SK-N-MC (cell line): ENCODE data around the gene CD244.
"Not testable (repeated sequence)": the region's sequence is repeated elsewhere in the genome, so short reads cannot be mapped to it uniquely, and the experiment has no call there.

Experiments used
- DNase-seq: peaks from one replicate; pipeline ENCODE4 v3.0.0-alpha.2; 2011; ENCODE audit warnings: low read depth, low spot score
- H3K27ac ChIP-seq: fragments of 200-600 bp; sonication (generic); 2 replicates; pipeline ENCODE4 v1.5.1; 2016; ENCODE audit warnings: mixed run types
- H3K36me3 ChIP-seq: fragments of 200-600 bp; sonication (generic); 2 replicates; pipeline ENCODE4 v1.6.1; 2017; ENCODE audit warnings: antibody characterized with exemption, low read length, mixed read lengths; ENCODE audit not compliant: insufficient read depth
- H3K4me3 ChIP-seq: fragments of 200-600 bp; sonication (generic); 2 replicates; pipeline ENCODE4 v1.5.1; 2016
- H3K9ac ChIP-seq: fragments of 200-600 bp; sonication (generic); 2 replicates; pipeline ENCODE4 v1.8.0; 2017; ENCODE audit warnings: mixed run types, mixed read lengths; ENCODE audit not compliant: insufficient read length
- H3K9me3 ChIP-seq: fragments of 200-600 bp; sonication (generic); 2 replicates; pipeline ENCODE4 v1.6.1; 2017; ENCODE audit warnings: low read depth, mild to moderate bottlenecking, antibody characterized with exemption, low read length, moderate library complexity, mixed read lengths
- EZH2 ChIP-seq: fragments of 200-600 bp; sonication (generic); IDR thresholded peaks from one replicate; pipeline ENCODE4 v1.6.1; 2017; ENCODE audit warnings: antibody characterized with exemption
- FOXP2 ChIP-seq: optimal IDR thresholded peaks from 2 replicates; pipeline ENCODE3; 2011; ENCODE audit warnings: mild to moderate bottlenecking, moderate library complexity; ENCODE audit not compliant: insufficient read depth; ENCODE audit errors: extremely low read length, control extremely low read depth
- POLR2AphosphoS5 ChIP-seq: IDR thresholded peaks from 2 replicates; pipeline ENCODE4 v1.6.1; 2012; ENCODE audit warnings: mild to moderate bottlenecking, low read depth, low read length, borderline replicate concordance

Gene CD244

DNA sequence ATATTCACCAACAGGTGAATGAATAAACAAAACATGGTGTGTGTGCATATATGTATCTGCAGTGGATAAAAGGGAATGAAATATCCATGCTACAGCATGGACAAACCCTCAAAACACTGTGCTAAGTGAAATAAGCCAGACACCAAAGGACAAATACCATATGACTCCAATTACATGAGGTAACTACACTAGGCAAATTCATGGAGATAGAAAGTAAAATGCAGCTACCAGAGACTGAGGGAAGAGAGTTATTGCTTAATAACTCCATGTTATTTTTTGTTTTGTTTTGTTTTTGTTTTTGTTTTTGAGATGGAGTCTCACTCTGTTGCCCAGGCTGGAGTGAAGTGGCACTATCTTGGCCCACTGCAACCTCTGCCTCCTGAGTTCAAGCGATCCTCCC, 19.9 kb upstream of the CD244 start:
- Histone ChIP-seq H3K36me3 (no peaks in the 10 kb centered on the region), H3K9ac (no peak overlapping the region), H3K27ac (no peak overlapping the region), H3K4me3 (no peak overlapping the region), H3K9me3 (no peaks in the 10 kb centered on the region)
- TF ChIP-seq POLR2AphosphoS5 (no peak), FOXP2 (no peak), EZH2 (no peak)
- no peak for DNase-seq

DNA sequence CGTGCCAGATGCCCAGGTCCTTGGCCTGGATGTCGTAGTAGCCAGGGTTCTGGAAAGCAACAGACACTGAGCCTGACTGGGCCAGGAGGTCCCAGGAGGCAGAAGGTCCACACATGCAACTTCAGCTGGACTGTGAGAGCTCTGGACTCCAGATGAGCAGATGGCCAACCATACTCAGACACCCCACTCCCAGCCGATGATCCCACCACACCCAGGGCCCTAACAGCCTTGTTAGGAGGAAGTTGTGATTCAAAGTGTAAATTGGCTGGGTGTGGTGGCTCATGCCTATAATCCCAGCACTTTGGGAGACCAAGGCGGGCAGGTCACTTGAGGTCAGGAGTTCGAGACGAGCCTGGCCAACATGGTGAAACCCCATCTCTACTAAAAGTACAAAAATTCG, 18.6 kb upstream of the CD244 start:
- H3K36me3 ChIP-seq, DNase-seq, H3K4me3 ChIP-seq, H3K9ac ChIP-seq, H3K9me3 ChIP-seq, H3K27ac ChIP-seq: not testable (repeated sequence)

DNA sequence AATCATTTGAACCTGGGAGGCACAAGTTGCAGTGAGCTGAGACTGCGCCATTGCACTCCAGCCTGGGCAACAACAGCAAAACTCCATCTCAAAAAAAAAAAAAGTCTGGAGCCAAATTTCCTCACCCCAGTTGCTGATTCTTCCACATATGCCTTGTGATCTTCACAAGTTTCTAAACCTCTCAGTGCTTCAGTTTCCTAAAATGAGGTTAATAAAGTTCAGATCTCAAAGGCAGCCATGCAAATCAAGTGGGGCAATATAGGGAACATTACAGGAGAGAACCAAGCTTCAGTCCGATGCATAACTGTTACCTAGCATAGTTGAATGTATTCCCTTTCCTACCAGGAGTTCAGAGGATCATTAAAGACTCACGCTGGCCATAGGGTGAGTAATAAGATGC, 17.5 kb upstream of the CD244 start:
- Histone ChIP-seq H3K4me3 (no peak overlapping the region), H3K27ac (no peak overlapping the region), H3K36me3 (no peaks in the 10 kb centered on the region), H3K9ac (no peak overlapping the region), H3K9me3 (no peaks in the 10 kb centered on the region)
- DNase-seq = no peak
- TF ChIP-seq EZH2 (no peak), POLR2AphosphoS5 (no peak), FOXP2 (no peak)

GRCh38 chr1:160879056-160879455, 16.4 kb upstream of the CD244 start:
- no peak for TF ChIP-seq FOXP2
- TF ChIP-seq POLR2AphosphoS5 = no peak
- H3K27ac ChIP-seq = no peak overlapping the region
- no peaks in the 10 kb centered on the region for H3K36me3 ChIP-seq
- no peaks in the 10 kb centered on the region for H3K9me3 ChIP-seq
- no peak overlapping the region for H3K4me3 ChIP-seq
- no peak overlapping the region for H3K9ac ChIP-seq
- DNase-seq = no peak

DNA sequence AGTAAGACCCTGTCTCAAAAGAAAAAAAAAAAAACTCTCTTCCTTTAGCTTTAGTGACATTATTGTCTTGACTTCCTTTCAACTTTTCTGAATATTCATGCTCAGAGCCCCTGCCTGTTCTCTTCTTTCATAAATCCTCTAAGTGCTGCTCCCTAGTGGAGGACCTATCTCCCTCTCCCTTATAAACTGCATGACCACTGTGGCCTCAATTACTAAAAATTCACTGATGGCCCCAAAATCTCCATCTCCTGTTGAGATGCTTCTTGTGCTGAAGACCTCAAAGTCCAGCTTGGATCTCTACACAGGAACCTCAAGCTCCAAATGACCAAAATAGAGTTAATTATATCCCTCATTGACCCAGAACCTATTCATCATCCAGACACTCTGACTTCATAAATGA, 14.5 kb upstream of the CD244 start:
- TF ChIP-seq EZH2 = no peak
- TF ChIP-seq POLR2AphosphoS5 = no peak
- no peak for TF ChIP-seq FOXP2
- H3K27ac ChIP-seq = no peak overlapping the region
- H3K9me3 ChIP-seq = no peaks in the 10 kb centered on the region
- DNase-seq = no peak
- no peak overlapping the region for H3K9ac ChIP-seq
- no peaks in the 10 kb centered on the region for H3K36me3 ChIP-seq
- H3K4me3 ChIP-seq = no peak overlapping the region

DNA sequence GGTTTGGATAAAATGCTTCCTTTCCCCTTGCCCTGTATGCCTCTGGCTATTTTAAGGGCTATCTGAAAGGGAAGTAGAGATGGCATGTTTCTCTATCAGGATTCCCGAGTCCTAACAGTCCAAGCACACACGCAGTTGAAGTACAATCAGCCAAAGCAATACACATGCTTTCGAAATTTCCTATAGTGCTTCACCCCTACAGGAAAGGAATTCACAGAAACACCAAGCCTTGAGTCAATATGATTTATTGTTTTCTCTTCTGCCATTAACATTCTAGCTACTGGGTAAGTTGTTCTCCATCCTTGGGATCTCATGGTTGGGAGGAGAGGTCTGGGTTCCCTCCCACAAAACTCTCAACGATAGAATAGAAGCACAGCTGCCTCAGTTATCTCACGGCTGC, 13.6 kb upstream of the CD244 start:
- H3K27ac ChIP-seq = no peak overlapping the region
- no peak overlapping the region for H3K4me3 ChIP-seq
- DNase-seq = no peak
- no peaks in the 10 kb centered on the region for H3K36me3 ChIP-seq
- H3K9ac ChIP-seq = no peak overlapping the region
- no peaks in the 10 kb centered on the region for H3K9me3 ChIP-seq
- TF ChIP-seq EZH2 (no peak), POLR2AphosphoS5 (no peak), FOXP2 (no peak)

GRCh38 chr1:160875591-160875990, 12.9 kb upstream of the CD244 start:
- H3K9ac ChIP-seq, H3K36me3 ChIP-seq, H3K4me3 ChIP-seq, H3K9me3 ChIP-seq, DNase-seq, H3K27ac ChIP-seq: not testable (repeated sequence)

DNA sequence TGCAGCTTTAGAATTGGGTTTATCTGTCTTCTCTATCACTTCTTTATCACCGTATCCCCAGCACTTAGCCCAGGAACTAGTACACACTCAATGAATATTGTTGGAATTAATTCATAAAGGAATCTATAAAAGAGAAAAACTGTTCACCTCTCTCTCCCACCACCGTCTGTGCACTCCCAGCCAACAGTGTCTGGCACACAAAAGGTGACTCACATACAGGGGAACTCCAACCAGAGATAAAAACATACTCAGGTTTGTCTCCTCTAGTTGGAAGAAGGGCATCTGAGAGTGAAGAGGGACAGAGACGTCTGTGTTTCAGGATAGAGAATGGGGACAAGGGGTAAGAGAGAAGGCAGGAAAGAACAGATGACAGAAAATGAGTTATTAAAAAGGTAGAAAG, 12.2 kb upstream of the CD244 start:
- TF ChIP-seq EZH2 (no peak), FOXP2 (no peak), POLR2AphosphoS5 (no peak)
- Histone ChIP-seq H3K4me3 (no peak overlapping the region), H3K36me3 (no peaks in the 10 kb centered on the region), H3K27ac (no peak overlapping the region), H3K9me3 (no peaks in the 10 kb centered on the region), H3K9ac (no peak overlapping the region)
- DNase-seq = no peak

- Histone ChIP-seq H3K36me3 (no peaks in the 10 kb centered on the region), H3K4me3 (no peak overlapping the region), H3K9me3 (no peaks in the 10 kb centered on the region), H3K27ac (no peak overlapping the region), H3K9ac (no peak overlapping the region)
- TF ChIP-seq POLR2AphosphoS5 (no peak), EZH2 (no peak), FOXP2 (no peak)
- no peak for DNase-seq
Observed at GRCh38 chr1:160868141-160868540, 5.5 kb upstream of the CD244 start.

DNA sequence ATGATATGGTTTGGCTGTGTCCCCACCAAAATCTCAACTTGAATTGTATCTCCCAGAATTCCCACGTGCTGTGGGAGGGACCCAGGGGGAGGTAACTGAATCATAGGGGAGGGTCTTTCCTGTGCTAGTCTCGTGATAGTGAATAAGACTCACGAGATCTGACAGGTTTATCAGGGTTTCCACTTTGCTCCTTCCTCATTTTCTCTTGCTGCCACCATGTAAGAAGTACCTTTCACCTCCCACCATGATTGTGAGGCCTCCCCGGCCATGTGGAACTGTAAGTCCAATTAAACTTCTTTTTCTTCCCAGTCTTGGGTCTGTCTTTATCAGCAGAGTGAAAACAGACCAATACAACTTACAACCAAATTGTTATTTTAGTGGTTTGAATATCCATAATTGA, 5.0 kb upstream of the CD244 start:
- H3K4me3 ChIP-seq, H3K27ac ChIP-seq, H3K9me3 ChIP-seq, DNase-seq, H3K9ac ChIP-seq, H3K36me3 ChIP-seq: not testable (repeated sequence)
